Measurements from ENCODE around the gene UBE2E2.

GRCh38 chr3:23566499-23566898 is 363.4 kb downstream of the UBE2E2 start:
- no peak for TF ChIP-seq CTCF (IDR thresholded peaks at IDR 0.05 in 4 of 5, conservative IDR thresholded peaks at IDR 0.05 in 1 of 5)
- TF ChIP-seq POLR2A (IDR thresholded peaks at IDR 0.05) = no peak

Measured in gastrocnemius medialis (tissue), 4 donors.